AG04449 (cell line): Measurements from ENCODE around the gene LRRC18.

ENCODE experiments used
- CTCF ChIA-PET: fragments of 350-600 bp; formaldehyde crosslinking; extraction: SDS; loops from one replicate; lab custom pipeline; 2021; ENCODE audit warnings: antibody characterized with exemption; lab: Yijun Ruan, JAX
- POLR2A ChIA-PET: fragments of 400-600, 350-600 bp; formaldehyde crosslinking; extraction: SDS; loops from one replicate; lab custom pipeline; 2020; ENCODE audit warnings: antibody characterized with exemption, inconsistent platforms; lab: Yijun Ruan, JAX
- DNase-seq: peaks from one replicate; pipeline ENCODE4 v3.0.0-alpha.2; 2010; ENCODE audit warnings: low read depth, low spot score
- H3K4me3 ChIP-seq: 2 replicates; pipeline ENCODE4 v1.5.1; 2011; ENCODE audit warnings: low read depth, mild to moderate bottlenecking, control low read depth, low read length
- TF ChIP-seq, protein P1 (sequence below): IDR thresholded peaks from one replicate; pipeline ENCODE4 v1.5.1; 2011; ENCODE audit warnings: mild to moderate bottlenecking, moderate library complexity, low read length, control low read depth, inconsistent platforms; ENCODE audit not compliant: insufficient read depth; ENCODE audit errors: missing control alignments

LRRC18 gene

DNA sequence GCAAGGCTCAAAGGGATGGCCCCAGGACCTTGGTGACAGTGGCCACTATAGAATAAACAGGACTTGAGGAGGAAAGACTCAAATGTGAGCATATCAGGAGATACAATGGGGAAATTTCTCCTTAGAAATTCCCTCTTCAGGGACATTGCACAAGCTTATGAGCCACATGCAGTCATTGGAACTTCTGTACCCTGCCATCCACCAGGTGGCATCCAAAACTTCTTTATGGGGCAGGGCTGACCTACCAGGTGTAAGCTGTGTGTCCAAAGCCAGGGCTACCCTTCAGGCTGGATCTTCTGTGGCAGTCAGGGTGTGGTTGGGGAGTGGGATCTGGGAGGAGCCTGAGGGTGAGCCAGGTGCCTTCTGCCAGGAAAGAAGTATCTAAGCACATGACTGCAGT, 36.6 kb upstream of the LRRC18 start:
- TF ChIP-seq, protein P1, sequence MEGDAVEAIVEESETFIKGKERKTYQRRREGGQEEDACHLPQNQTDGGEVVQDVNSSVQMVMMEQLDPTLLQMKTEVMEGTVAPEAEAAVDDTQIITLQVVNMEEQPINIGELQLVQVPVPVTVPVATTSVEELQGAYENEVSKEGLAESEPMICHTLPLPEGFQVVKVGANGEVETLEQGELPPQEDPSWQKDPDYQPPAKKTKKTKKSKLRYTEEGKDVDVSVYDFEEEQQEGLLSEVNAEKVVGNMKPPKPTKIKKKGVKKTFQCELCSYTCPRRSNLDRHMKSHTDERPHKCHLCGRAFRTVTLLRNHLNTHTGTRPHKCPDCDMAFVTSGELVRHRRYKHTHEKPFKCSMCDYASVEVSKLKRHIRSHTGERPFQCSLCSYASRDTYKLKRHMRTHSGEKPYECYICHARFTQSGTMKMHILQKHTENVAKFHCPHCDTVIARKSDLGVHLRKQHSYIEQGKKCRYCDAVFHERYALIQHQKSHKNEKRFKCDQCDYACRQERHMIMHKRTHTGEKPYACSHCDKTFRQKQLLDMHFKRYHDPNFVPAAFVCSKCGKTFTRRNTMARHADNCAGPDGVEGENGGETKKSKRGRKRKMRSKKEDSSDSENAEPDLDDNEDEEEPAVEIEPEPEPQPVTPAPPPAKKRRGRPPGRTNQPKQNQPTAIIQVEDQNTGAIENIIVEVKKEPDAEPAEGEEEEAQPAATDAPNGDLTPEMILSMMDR = peak; percentile 19
- no peak for DNase-seq
- CTCF ChIA-PET = interaction anchor here (0.8 to 1.7 kb wide), 5 partner anchors 185 to 542 kb away, joined by 3 to 7 read pairs (median 4); no protein-coding TSS in a partner anchor
- no peak overlapping the region for H3K4me3 ChIP-seq
- POLR2A ChIA-PET = no interaction called here

DNA sequence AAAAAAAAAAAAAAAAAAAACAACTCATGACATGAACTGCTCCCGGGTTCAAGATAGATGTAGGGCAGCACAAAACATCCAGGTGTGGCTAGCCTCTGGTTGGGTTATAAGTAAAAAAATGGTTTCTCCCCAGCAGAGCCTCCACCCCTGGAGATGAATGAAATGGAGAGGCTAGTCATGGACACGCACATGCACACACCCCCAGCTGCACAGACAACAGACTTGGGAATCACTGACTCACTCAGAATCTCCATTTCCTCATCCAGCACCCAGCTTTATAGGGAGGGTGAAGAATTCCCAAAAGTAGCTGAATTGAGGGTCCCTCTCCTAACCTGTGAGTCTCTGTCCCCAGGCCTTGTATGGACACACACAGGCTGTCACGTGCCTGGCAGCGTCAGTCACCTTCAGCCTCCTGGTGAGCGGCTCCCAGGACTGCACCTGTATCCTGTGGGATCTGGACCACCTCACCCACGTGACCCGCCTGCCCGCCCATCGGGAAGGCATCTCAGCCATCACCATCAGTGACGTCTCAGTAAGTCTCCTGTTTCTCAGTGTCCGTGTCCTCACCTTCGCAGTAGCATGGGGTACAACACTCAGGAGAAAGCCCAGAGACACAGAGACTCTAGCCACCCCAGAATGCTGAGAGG, 35.0 kb upstream of the LRRC18 start:
- TF ChIP-seq, protein P1 = no peak
- ChIA-PET CTCF (interaction anchor here (1.0 kb wide), 1 partner anchor 423 kb away, joined by 3 read pairs; no protein-coding TSS in a partner anchor), POLR2A (no interaction called here)
- no peak for DNase-seq
- H3K4me3 ChIP-seq = no peak overlapping the region

DNA sequence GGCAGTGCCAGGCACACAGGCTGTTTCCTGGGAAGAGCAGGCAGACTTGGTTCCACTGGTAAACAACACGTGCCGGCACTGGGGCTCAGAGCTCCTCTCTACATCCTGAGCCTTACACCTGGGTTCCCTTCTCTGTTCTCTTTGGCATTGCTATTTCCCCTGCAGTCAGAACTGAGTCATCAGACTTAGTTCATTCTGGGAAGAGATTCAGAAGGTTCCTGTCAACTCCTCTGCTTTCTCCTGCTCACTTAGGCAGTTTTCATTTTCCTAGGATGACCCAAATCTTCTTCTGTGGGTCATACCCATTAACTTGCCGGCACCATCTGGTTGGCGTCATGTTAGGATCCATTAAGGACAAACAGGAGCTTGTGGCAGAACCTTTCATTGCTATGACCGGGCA, 33.4 kb upstream of the LRRC18 start:
- ChIA-PET POLR2A (no interaction called here), CTCF (no interaction called here)
- no peak overlapping the region for H3K4me3 ChIP-seq
- TF ChIP-seq, protein P1 = no peak
- DNase-seq = no peak

GRCh38 chr10:48970654-48971053, 31.0 kb upstream of the LRRC18 start:
- no peak overlapping the region for H3K4me3 ChIP-seq
- TF ChIP-seq, protein P1 = no peak
- DNase-seq = no peak
- ChIA-PET CTCF (interaction anchor here (1.5 kb wide), 1 partner anchor 11 kb away, joined by 4 read pairs; no protein-coding TSS in a partner anchor), POLR2A (no interaction called here)

GRCh38 chr10:48970046-48970445, 30.4 kb upstream of the LRRC18 start:
- H3K4me3 ChIP-seq = no peak overlapping the region
- ChIA-PET POLR2A (no interaction called here), CTCF (interaction anchor here (1.5 kb wide), 1 partner anchor 12 kb away, joined by 4 read pairs; no protein-coding TSS in a partner anchor)
- no peak for DNase-seq
- TF ChIP-seq, protein P1 = no peak

- DNase-seq = no peak
- H3K4me3 ChIP-seq = no peak overlapping the region
- ChIA-PET CTCF (no interaction called here), POLR2A (no interaction called here)
- TF ChIP-seq, protein P1 = no peak
Observed at GRCh38 chr10:48968036-48968435, 28.4 kb upstream of the LRRC18 start.
